Liver (tissue), 9 donors: ENCODE measurements around the gene ZGPAT. TPM values are rescaled to one million over a fixed set of nuclear protein-coding genes. Genes with fewer than 3 reads are reported as not detected.

Source experiments
- DNase-seq: peaks from one replicate; pipeline ENCODE4 v3.0.0-alpha.2; 2017; ENCODE audit warnings: low spot score
- H3K27ac ChIP-seq, 2 donors: one replicate each; pipeline ENCODE4 v1.7.0; 2013; ENCODE audit warnings: inconsistent platforms in 2 of 2, low read length in 2 of 2, control low read depth in 1 of 2, low read depth in 1 of 2, mild to moderate bottlenecking in 1 of 2
- H3K27me3 ChIP-seq, 4 donors: one replicate each; pipeline versions ENCODE4 v1.6.1 to v1.7.0; 2013; ENCODE audit warnings: low read length in 3 of 4, inconsistent platforms in 1 of 4, mild to moderate bottlenecking in 1 of 4, moderate library complexity in 1 of 4; ENCODE audit not compliant: control insufficient read depth in 4 of 4, insufficient read depth in 4 of 4
- H3K36me3 ChIP-seq, 4 donors: one replicate each; pipeline versions ENCODE4 v1.6.1 to v1.7.0; 2013; ENCODE audit warnings: low read length in 3 of 4, mild to moderate bottlenecking in 3 of 4, low read depth in 1 of 4, moderate library complexity in 1 of 4; ENCODE audit not compliant: control insufficient read depth in 4 of 4, insufficient read depth in 3 of 4
- H3K4me1 ChIP-seq, 4 donors: one replicate each; pipeline versions ENCODE4 v1.6.1 to v1.7.0; 2013; ENCODE audit warnings: low read length in 3 of 4, mild to moderate bottlenecking in 3 of 4, moderate library complexity in 1 of 4; ENCODE audit not compliant: control insufficient read depth in 4 of 4, insufficient read depth in 4 of 4
- H3K4me3 ChIP-seq, 3 donors: one replicate each; pipeline versions ENCODE4 v1.6.1 to v1.7.0; 2013; ENCODE audit warnings: low read length in 3 of 3, control low read depth in 1 of 3, low read depth in 1 of 3, mild to moderate bottlenecking in 1 of 3
- H3K9ac ChIP-seq, 2 donors: one replicate each; pipeline ENCODE4 v1.7.0; 2013; ENCODE audit warnings: low read length in 2 of 2, mild to moderate bottlenecking in 2 of 2, moderate library complexity in 2 of 2, control low read depth in 1 of 2, low read depth in 1 of 2
- H3K9me3 ChIP-seq, 4 donors: one replicate each; pipeline versions ENCODE4 v1.6.1 to v1.7.0; 2013; ENCODE audit warnings: low read length in 3 of 4; ENCODE audit not compliant: control insufficient read depth in 4 of 4
- ATF3 ChIP-seq: IDR thresholded peaks from 2 replicates; pipeline ENCODE4 v1.6.1; 2016; ENCODE audit warnings: antibody characterized with exemption
- CTCF ChIP-seq: fragments of 150-350 bp; IDR thresholded peaks from 2 replicates; pipeline ENCODE4 v1.5.1; 2017; ENCODE audit warnings: improper control_type of control experiment, low read depth, low read length; ENCODE audit not compliant: missing input control
- FOXA1 ChIP-seq: IDR thresholded peaks from 2 replicates; pipeline ENCODE4 v1.6.1; 2016; ENCODE audit warnings: antibody characterized with exemption
- FOXA2 ChIP-seq: IDR thresholded peaks from 2 replicates; pipeline ENCODE4 v1.6.1; 2016; ENCODE audit warnings: antibody characterized with exemption
- GABPA ChIP-seq, 2 donors: IDR thresholded peaks in 1 of 2; conservative IDR thresholded peaks in 1 of 2; 2 replicates each; pipeline ENCODE4 v1.6.1; 2016; ENCODE audit warnings: antibody characterized with exemption in 2 of 2, mild to moderate bottlenecking in 1 of 2, moderate library complexity in 1 of 2
- HNF4A ChIP-seq, 2 donors: conservative IDR thresholded peaks; 2 replicates each; pipeline ENCODE4 v1.6.1; 2016; ENCODE audit warnings: antibody characterized with exemption in 2 of 2, mild to moderate bottlenecking in 2 of 2
- HNF4G ChIP-seq: IDR thresholded peaks from 2 replicates; pipeline ENCODE4 v1.6.1; 2016; ENCODE audit warnings: antibody characterized with exemption
- JUND ChIP-seq, 2 donors: IDR thresholded peaks; 2 replicates each; pipeline ENCODE4 v1.6.1; 2016; ENCODE audit warnings: antibody characterized with exemption in 2 of 2
- MAX ChIP-seq: IDR thresholded peaks from 2 replicates; pipeline ENCODE4 v1.6.1; 2016; ENCODE audit warnings: antibody characterized with exemption
- NR2F2 ChIP-seq: IDR thresholded peaks from 2 replicates; pipeline ENCODE4 v1.6.1; 2016; ENCODE audit warnings: antibody characterized with exemption
- RAD21 ChIP-seq, 2 donors: IDR thresholded peaks; 2 replicates each; pipeline ENCODE4 v1.6.1; 2016; ENCODE audit warnings: antibody characterized with exemption in 2 of 2, mild to moderate bottlenecking in 2 of 2
- REST ChIP-seq: IDR thresholded peaks from 2 replicates; pipeline ENCODE4 v1.6.1; 2016; ENCODE audit warnings: antibody characterized with exemption, mild to moderate bottlenecking
- RXRA ChIP-seq, 2 donors: IDR thresholded peaks; 2 replicates each; pipeline ENCODE4 v1.6.1; 2017 to 2018; ENCODE audit warnings: antibody characterized with exemption in 2 of 2, mild to moderate bottlenecking in 1 of 2
- TAF1 ChIP-seq: conservative IDR thresholded peaks from 2 replicates; pipeline ENCODE4 v1.6.1; 2016; ENCODE audit warnings: antibody characterized with exemption, mild to moderate bottlenecking
- YY1 ChIP-seq: IDR thresholded peaks from 2 replicates; pipeline ENCODE4 v1.6.1; 2016; ENCODE audit warnings: antibody characterized with exemption, mild to moderate bottlenecking
- ZBTB33 ChIP-seq: IDR thresholded peaks from 2 replicates; pipeline ENCODE4 v1.6.1; 2016; ENCODE audit warnings: antibody characterized with exemption
- WGBS: extraction: QIAGEN DNeasy Blood & Tissue Kit; methylation state at CpG from one replicate; pipeline ENCODE4 v1.1.7; 2013; 5-methylcytosine and 5-hydroxymethylcytosine counted together
- polyA plus RNA-seq, 2 donors: library from polyadenylated mRNA; stranded (reverse) in 1 of 2; unstranded in 1 of 2; fragments of 200-250 nt in 1 of 2; fragments of >200 nt in 1 of 2; fragmentation: Nextera tagmentation in 1 of 2; extraction: Ambion mirVana in 1 of 2; gene quantifications; one replicate each; pipeline versions ENCODE4 v1.2.1 to v1.2.3, GENCODE V29; 2013 to 2015
- total RNA-seq, 2 donors: library from RNA; depleted of rRNA; stranded (reverse); fragments of >200 nt; gene quantifications; one replicate each; pipeline ENCODE4 v1.2.3, GENCODE V29; 2014
- donor health status: healthy.
- donor health status: healthy.
- donor health status: healthy.
- donor health status: healthy.
- donor health status: healthy.

ZGPAT gene
- total and polyA plus RNA-seq, 4 donors, result 10.3 to 90.5 (median 20.5) TPM

- Histone ChIP-seq H3K27ac (no peak overlapping the region), H3K27me3 (no peaks in the 10 kb centered on the region), H3K4me1 (peaks cover 0 to 2% (median 1%) of the 10 kb centered on the region in 4 donors), H3K9me3 (no peaks in the 10 kb centered on the region), H3K4me3 (no peak overlapping the region), H3K36me3 (no peaks in the 10 kb centered on the region), H3K9ac (no peak overlapping the region)
- no peak for TF ChIP-seq NR2F2
- no peak for TF ChIP-seq JUND (IDR thresholded peaks at IDR 0.05)
- no peak for TF ChIP-seq ATF3
- no peak for TF ChIP-seq FOXA2
- TF ChIP-seq RAD21 (IDR thresholded peaks at IDR 0.05), result no peak
- no peak for TF ChIP-seq RXRA (IDR thresholded peaks at IDR 0.05)
- DNase-seq, result no peak
- 65% methylated on average over 19 of the region's 19 CpGs for WGBS
Observed at GRCh38 chr20:63778034-63778752, 70.4 kb downstream of the ZGPAT start.

- Histone ChIP-seq H3K4me3 (no peak overlapping the region), H3K27ac (no peak overlapping the region), H3K9me3 (no peaks in the 10 kb centered on the region), H3K27me3 (no peaks in the 10 kb centered on the region), H3K4me1 (peaks cover 0 to 2% (median 1%) of the 10 kb centered on the region in 4 donors), H3K9ac (no peak overlapping the region), H3K36me3 (no peaks in the 10 kb centered on the region)
- 79% methylated on average over 9 of the region's 9 CpGs for WGBS
- DNase-seq, result no peak
- TF ChIP-seq ZBTB33, result no peak
- TF ChIP-seq NR2F2, result no peak
- no peak for TF ChIP-seq CTCF
- no peak for TF ChIP-seq RXRA (IDR thresholded peaks at IDR 0.05)
- TF ChIP-seq ATF3, result no peak
- TF ChIP-seq JUND (IDR thresholded peaks at IDR 0.05), result no peak
- TF ChIP-seq HNF4G, result no peak
- TF ChIP-seq TAF1, result no peak
- TF ChIP-seq FOXA1, result no peak
- TF ChIP-seq HNF4A (conservative IDR thresholded peaks at IDR 0.05), result no peak
- no peak for TF ChIP-seq YY1
- no peak for TF ChIP-seq MAX
- no peak for TF ChIP-seq REST
- TF ChIP-seq GABPA (IDR thresholded peaks at IDR 0.05 in 1 of 2, conservative IDR thresholded peaks at IDR 0.05 in 1 of 2), result no peak
Observed at GRCh38 chr20:63778857-63779256, 71.0 kb downstream of the ZGPAT start.
